HepG2 (cell line): ENCODE results near the gene GPC2. TPM values are rescaled to one million over a fixed set of nuclear protein-coding genes. Genes with fewer than 3 reads are reported as not detected.

Source experiments
- DR1 ChIP-seq: sonication (generic); formaldehyde crosslinking; IDR thresholded peaks from 2 replicates; pipeline ENCODE4 v1.8.0; 2021; ENCODE audit warnings: mild to moderate bottlenecking, missing genetic modification reagents, inconsistent platforms
- EP300 ChIP-seq, 3 experiments: sonication (generic) in 1 of 3; formaldehyde crosslinking in 1 of 3; IDR thresholded peaks; 2 replicates each; pipeline versions ENCODE4 v1.5.1 to v1.6.1; 2011 to 2020; ENCODE audit warnings: low read depth in 2 of 3, low read length in 2 of 3, borderline replicate concordance in 1 of 3, improper control_type of control experiment in 1 of 3, mild to moderate bottlenecking in 1 of 3, missing genetic modification reagents in 1 of 3, moderate library complexity in 1 of 3
- HNF4G ChIP-seq, 2 experiments: sonication (generic) in 1 of 2; formaldehyde crosslinking in 1 of 2; IDR thresholded peaks; 2 replicates each; pipeline versions ENCODE4 v1.4.0 to v1.6.1; 2011 to 2020; ENCODE audit warnings: borderline replicate concordance in 2 of 2, low read depth in 2 of 2, mild to moderate bottlenecking in 2 of 2, low read length in 1 of 2, missing genetic modification reagents in 1 of 2, moderate library complexity in 1 of 2
- KDM5B ChIP-seq: sonication (generic); formaldehyde crosslinking; IDR thresholded peaks from 2 replicates; pipeline ENCODE4 v1.4.0; 2020; ENCODE audit warnings: missing genetic modification reagents, mild to moderate bottlenecking, borderline replicate concordance
- NFYB ChIP-seq: sonication (generic); formaldehyde crosslinking; IDR thresholded peaks from 2 replicates; pipeline ENCODE4 v1.4.0; 2020; ENCODE audit warnings: missing genetic modification reagents
- RAD51 ChIP-seq: fragments of 450-650 bp; IDR thresholded peaks from 2 replicates; pipeline ENCODE4 v1.6.1; 2016; ENCODE audit warnings: borderline replicate concordance
- ZNF460 ChIP-seq: sonication (generic); formaldehyde crosslinking; IDR thresholded peaks from 2 replicates; pipeline ENCODE4 v1.5.1; 2020; ENCODE audit warnings: missing genetic modification reagents, mild to moderate bottlenecking, borderline replicate concordance
- ZNF564 ChIP-seq: sonication (generic); formaldehyde crosslinking; IDR thresholded peaks from 2 replicates; pipeline ENCODE4 v1.8.1; 2023; ENCODE audit warnings: mild to moderate bottlenecking, missing genetic modification reagents
- ZNF776 ChIP-seq: sonication (generic); formaldehyde crosslinking; IDR thresholded peaks from 2 replicates; pipeline ENCODE4 v1.4.0; 2020; ENCODE audit warnings: mild to moderate bottlenecking, missing genetic modification reagents
- polyA plus RNA-seq, 8 experiments: library from polyadenylated mRNA; depleted of rRNA in 3 of 8; stranded (reverse) in 7 of 8; unstranded in 1 of 8; fragments of >200 nt; fragmentation: Illumina TruSeq in 4 of 8; extraction: Trizol in 4 of 8; gene quantifications; 2 replicates each; pipeline versions ENCODE4 v1.2.1 to v1.2.3, GENCODE V29; 2011 to 2016; ENCODE audit warnings: low read depth in 4 of 8, missing spikeins in 1 of 8, mixed read lengths in 1 of 8; ENCODE audit not compliant: insufficient read depth in 1 of 8
- total RNA-seq, 5 experiments: library from RNA; depleted of rRNA; stranded (reverse); fragments of >200 nt; fragmentation: Illumina TruSeq; extraction: Trizol; gene quantifications; 2 replicates each; pipeline ENCODE4 v1.2.3, GENCODE V29; 2016; ENCODE audit warnings: low read depth in 1 of 5
- TF ChIP-seq, protein P1 (sequence below): IDR thresholded peaks from 2 replicates; pipeline ENCODE4 v1.6.1; 2016; ENCODE audit warnings: missing compliant biosample characterization, missing genetic modification reagents, borderline replicate concordance
- TF ChIP-seq, protein P2 (sequence below): sonication (generic); formaldehyde crosslinking; IDR thresholded peaks from 2 replicates; pipeline ENCODE4 v1.8.0; 2022; ENCODE audit warnings: low read depth, missing genetic modification reagents
- TF ChIP-seq, protein P3 (sequence below): IDR thresholded peaks from 2 replicates; pipeline ENCODE4 v1.6.1; 2016; ENCODE audit warnings: low read depth
- TF ChIP-seq, protein P4 (sequence below): sonication (generic); formaldehyde crosslinking; IDR thresholded peaks from 2 replicates; pipeline ENCODE4 v1.8.1; 2023; ENCODE audit warnings: missing genetic modification reagents, mild to moderate bottlenecking, borderline replicate concordance
- TF ChIP-seq, protein P5 (sequence below): sonication (generic); formaldehyde crosslinking; IDR thresholded peaks from 2 replicates; pipeline ENCODE4 v1.5.0; 2020; ENCODE audit warnings: mild to moderate bottlenecking, missing genetic modification reagents
- TF ChIP-seq, protein P6 (sequence below), 2 experiments: sonication (generic) in 1 of 2; formaldehyde crosslinking in 1 of 2; IDR thresholded peaks; 2 replicates each; pipeline versions ENCODE4 v1.4.0 to v1.6.1; 2018 to 2020; ENCODE audit warnings: missing genetic modification reagents in 2 of 2, borderline replicate concordance in 1 of 2, low read depth in 1 of 2, mild to moderate bottlenecking in 1 of 2, missing biosample characterization in 1 of 2
- TF ChIP-seq, protein P7 (sequence below): IDR thresholded peaks from 2 replicates; pipeline ENCODE4 v1.6.1; 2016; ENCODE audit warnings: mild to moderate bottlenecking, missing biosample characterization, missing genetic modification reagents

GPC2 gene
- total and polyA plus RNA-seq, 2 of the 13 experiments (the other 11 are each of a cell fraction or from before 2014, with no cell fraction given): 0.64 to 0.78 TPM

DNA sequence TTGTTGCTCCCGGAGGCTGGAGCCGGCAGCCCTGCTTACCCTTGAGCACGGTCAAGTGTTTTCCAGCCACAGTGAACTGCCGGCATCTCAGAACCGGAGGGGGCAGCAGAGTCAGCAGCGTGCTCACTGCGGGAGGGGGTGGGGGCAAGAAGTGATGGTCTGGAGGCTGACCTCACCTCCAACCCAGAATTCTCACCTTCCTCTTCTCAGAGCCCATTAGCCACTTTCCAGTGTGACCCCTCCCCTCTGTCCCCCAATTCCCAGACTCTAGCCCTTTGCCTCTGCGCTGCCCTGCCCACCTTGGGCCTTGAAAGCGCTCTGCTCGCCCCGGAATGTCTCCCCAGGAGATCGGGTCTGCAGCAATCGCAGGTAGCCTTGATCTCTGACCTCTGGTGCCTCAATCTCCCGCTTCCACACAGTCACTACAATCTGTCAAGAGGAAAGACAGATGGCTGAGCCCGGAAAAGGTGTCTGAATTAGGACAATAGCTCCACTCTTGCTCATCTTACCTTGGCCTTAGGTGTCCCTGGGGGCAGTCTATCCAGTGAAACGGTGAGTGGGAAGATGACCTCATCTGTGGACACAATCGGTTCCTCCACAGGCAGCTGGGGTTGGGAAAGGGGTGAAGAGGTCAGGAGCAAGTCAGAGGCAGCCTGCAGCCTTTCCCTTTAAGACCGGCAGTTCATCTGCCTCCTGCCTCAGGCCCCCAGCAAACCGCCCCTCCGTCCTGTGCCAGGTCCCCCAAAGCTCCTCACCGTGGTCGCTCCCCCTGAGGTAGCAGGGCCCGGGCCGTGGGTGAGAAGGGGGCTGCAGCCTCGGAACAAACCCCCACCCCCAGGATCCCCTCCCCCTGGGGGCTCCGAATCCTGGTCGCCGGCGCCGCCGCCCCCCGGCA is 19.6 kb downstream of the GPC2 start (continued):
- TF ChIP-seq, protein P1, sequence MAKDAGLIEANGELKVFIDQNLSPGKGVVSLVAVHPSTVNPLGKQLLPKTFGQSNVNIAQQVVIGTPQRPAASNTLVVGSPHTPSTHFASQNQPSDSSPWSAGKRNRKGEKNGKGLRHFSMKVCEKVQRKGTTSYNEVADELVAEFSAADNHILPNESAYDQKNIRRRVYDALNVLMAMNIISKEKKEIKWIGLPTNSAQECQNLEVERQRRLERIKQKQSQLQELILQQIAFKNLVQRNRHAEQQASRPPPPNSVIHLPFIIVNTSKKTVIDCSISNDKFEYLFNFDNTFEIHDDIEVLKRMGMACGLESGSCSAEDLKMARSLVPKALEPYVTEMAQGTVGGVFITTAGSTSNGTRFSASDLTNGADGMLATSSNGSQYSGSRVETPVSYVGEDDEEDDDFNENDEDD: no peak
- no peak for TF ChIP-seq ZNF460 (CRISPR knock-in tag)
- TF ChIP-seq, protein P2, sequence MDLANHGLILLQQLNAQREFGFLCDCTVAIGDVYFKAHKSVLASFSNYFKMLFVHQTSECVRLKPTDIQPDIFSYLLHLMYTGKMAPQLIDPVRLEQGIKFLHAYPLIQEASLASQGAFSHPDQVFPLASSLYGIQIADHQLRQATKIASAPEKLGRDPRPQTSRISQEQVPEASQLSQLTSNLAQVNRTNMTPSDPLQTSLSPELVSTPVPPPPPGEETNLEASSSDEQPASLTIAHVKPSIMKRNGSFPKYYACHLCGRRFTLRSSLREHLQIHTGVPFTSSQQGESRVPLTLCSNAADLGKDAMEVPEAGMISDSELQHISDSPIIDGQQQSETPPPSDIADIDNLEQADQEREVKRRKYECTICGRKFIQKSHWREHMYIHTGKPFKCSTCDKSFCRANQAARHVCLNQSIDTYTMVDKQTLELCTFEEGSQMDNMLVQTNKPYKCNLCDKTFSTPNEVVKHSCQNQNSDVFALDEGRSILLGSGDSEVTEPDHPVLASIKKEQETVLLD (CRISPR knock-in tag): peak; percentile 92
- no peak for TF ChIP-seq RAD51
- TF ChIP-seq, protein P3, sequence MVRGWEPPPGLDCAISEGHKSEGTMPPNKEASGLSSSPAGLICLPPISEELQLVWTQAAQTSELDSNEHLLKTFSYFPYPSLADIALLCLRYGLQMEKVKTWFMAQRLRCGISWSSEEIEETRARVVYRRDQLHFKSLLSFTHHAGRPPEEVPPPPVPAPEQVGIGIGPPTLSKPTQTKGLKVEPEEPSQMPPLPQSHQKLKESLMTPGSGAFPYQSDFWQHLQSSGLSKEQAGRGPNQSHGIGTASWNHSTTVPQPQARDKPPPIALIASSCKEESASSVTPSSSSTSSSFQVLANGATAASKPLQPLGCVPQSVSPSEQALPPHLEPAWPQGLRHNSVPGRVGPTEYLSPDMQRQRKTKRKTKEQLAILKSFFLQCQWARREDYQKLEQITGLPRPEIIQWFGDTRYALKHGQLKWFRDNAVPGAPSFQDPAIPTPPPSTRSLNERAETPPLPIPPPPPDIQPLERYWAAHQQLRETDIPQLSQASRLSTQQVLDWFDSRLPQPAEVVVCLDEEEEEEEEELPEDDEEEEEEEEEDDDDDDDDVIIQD (CRISPR knock-in tag): 0 out of 2 replicates have a peak, but pooled peaks have one; percentile 48
- peak; percentile 32; the same call in 1 of the 2 replicates for TF ChIP-seq KDM5B (CRISPR knock-in tag)
- TF ChIP-seq, protein P4, sequence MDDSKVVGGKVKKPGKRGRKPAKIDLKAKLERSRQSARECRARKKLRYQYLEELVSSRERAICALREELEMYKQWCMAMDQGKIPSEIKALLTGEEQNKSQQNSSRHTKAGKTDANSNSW (CRISPR knock-in tag): no peak
- TF ChIP-seq NFYB (CRISPR knock-in tag): no peak
- TF ChIP-seq, protein P5, sequence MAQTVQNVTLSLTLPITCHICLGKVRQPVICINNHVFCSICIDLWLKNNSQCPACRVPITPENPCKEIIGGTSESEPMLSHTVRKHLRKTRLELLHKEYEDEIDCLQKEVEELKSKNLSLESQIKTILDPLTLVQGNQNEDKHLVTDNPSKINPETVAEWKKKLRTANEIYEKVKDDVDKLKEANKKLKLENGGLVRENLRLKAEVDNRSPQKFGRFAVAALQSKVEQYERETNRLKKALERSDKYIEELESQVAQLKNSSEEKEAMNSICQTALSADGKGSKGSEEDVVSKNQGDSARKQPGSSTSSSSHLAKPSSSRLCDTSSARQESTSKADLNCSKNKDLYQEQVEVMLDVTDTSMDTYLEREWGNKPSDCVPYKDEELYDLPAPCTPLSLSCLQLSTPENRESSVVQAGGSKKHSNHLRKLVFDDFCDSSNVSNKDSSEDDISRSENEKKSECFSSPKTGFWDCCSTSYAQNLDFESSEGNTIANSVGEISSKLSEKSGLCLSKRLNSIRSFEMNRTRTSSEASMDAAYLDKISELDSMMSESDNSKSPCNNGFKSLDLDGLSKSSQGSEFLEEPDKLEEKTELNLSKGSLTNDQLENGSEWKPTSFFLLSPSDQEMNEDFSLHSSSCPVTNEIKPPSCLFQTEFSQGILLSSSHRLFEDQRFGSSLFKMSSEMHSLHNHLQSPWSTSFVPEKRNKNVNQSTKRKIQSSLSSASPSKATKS: no peak
- TF ChIP-seq, protein P6, sequence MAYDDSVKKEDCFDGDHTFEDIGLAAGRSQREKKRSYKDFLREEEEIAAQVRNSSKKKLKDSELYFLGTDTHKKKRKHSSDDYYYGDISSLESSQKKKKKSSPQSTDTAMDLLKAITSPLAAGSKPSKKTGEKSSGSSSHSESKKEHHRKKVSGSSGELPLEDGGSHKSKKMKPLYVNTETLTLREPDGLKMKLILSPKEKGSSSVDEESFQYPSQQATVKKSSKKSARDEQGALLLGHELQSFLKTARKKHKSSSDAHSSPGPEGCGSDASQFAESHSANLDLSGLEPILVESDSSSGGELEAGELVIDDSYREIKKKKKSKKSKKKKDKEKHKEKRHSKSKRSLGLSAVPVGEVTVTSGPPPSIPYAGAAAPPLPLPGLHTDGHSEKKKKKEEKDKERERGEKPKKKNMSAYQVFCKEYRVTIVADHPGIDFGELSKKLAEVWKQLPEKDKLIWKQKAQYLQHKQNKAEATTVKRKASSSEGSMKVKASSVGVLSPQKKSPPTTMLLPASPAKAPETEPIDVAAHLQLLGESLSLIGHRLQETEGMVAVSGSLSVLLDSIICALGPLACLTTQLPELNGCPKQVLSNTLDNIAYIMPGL (CRISPR knock-in tag; IDR thresholded peaks at IDR 0.05; ENCODE audit: borderline replicate concordance in 1 of 2, low read depth in 1 of 2): no peak
- no peak for TF ChIP-seq ZNF776 (CRISPR knock-in tag)
- no peak for TF ChIP-seq ZNF564
- TF ChIP-seq, protein P7, sequence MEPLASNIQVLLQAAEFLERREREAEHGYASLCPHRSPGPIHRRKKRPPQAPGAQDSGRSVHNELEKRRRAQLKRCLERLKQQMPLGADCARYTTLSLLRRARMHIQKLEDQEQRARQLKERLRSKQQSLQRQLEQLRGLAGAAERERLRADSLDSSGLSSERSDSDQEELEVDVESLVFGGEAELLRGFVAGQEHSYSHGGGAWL (CRISPR knock-in tag): 0 out of 2 replicates have a peak, but pooled peaks have one; percentile 7
- TF ChIP-seq HNF4G (IDR thresholded peaks at IDR 0.05; ENCODE audit: borderline replicate concordance, low read depth, low read length): no peak
- no peak for TF ChIP-seq HNF4G (CRISPR knock-in tag; IDR thresholded peaks at IDR 0.05; ENCODE audit: borderline replicate concordance, low read depth)
- TF ChIP-seq EP300 (IDR thresholded peaks at IDR 0.05; ENCODE audit: low read depth in 2 of 2, low read length in 2 of 2): peak in 1 of 2 experiments; percentile 28; a peak in 2 of 4 replicates
- peak; percentile 61; the same call in 1 of the 2 replicates for TF ChIP-seq EP300 (CRISPR knock-in tag; IDR thresholded peaks at IDR 0.05; ENCODE audit: borderline replicate concordance)
- TF ChIP-seq DR1 (CRISPR knock-in tag): 0 out of 2 replicates have a peak, but pooled peaks have one; percentile 3
